Gastrocnemius medialis (tissue), 4 donors: ENCODE measurements around the gene RBM23. TPM values are rescaled to one million over a fixed set of nuclear protein-coding genes. Genes with fewer than 3 reads are reported as not detected.
"Not testable (repeated sequence)": the region's sequence is repeated elsewhere in the genome, so short reads cannot be mapped to it uniquely, and the experiment has no call there.

Experiments used
- ATAC-seq, 2 donors: fragments of 150-250 bp; one replicate each; pipeline ENCODE4 v1.9.1; 2016
- DNase-seq, 2 donors: peaks; one replicate each; pipeline ENCODE4 v3.0.0-alpha.2; 2019
- H3K27ac ChIP-seq, 4 donors: fragments of 200-600 bp; sonication (generic); 1 replicate in 1 of 4; 2 replicates in 3 of 4; pipeline ENCODE4 v1.5.1; 2016 to 2018; ENCODE audit warnings: mild to moderate bottlenecking in 2 of 4, moderate library complexity in 1 of 4
- H3K27me3 ChIP-seq, 3 donors: fragments of 200-600 bp; sonication (generic) in 2 of 3; 1 replicate in 1 of 3; 2 replicates in 2 of 3; pipeline versions ENCODE4 v1.5.1 to v1.6.0; 2016 to 2019; ENCODE audit warnings: mild to moderate bottlenecking in 1 of 3, moderate library complexity in 1 of 3
- H3K36me3 ChIP-seq, 2 donors: fragments of 200-600 bp; sonication (generic) in 1 of 2; one replicate each; pipeline ENCODE4 v1.5.1; 2017 to 2018
- H3K4me1 ChIP-seq, 2 donors: fragments of 200-600 bp; sonication (generic) in 1 of 2; one replicate each; pipeline ENCODE4 v1.5.1; 2016 to 2017; ENCODE audit warnings: mild to moderate bottlenecking in 2 of 2
- H3K4me3 ChIP-seq, 4 donors: fragments of 200-600 bp; sonication (generic) in 3 of 4; 1 replicate in 1 of 4; 2 replicates in 3 of 4; pipeline ENCODE4 v1.5.1; 2016 to 2019; ENCODE audit warnings: mild to moderate bottlenecking in 2 of 4
- H3K9me3 ChIP-seq, 3 donors: fragments of 200-600 bp; sonication (generic) in 2 of 3; 1 replicate in 1 of 3; 2 replicates in 2 of 3; pipeline ENCODE4 v1.5.1; 2016 to 2019
- POLR2A ChIP-seq, 2 donors: fragments of 450-650 bp; IDR thresholded peaks; one replicate each; pipeline ENCODE4 v1.6.1; 2017; ENCODE audit warnings: antibody characterized with exemption in 2 of 2, mild to moderate bottlenecking in 2 of 2, moderate library complexity in 2 of 2
- in situ Hi-C, 4 donors: fragments of 200-750 bp; cut with MboI; loops; one replicate each; pipeline versions ENCODE4 v1.15.0 to v1.8.0; 2017; ENCODE audit warnings: low sequenced_read_pairs in 4 of 4
- intact Hi-C: fragments of 100-400 bp; cut with DNase I; formaldehyde crosslinking; loops from one replicate; pipeline ENCODE4 v1.15.1; 2023; ENCODE audit warnings: low total_unique reads
- total RNA-seq, 4 donors: library from RNA; depleted of rRNA; stranded (reverse); fragments of >200 nt; gene quantifications; one replicate each; pipeline versions ENCODE4 v1.1.0 to v1.2.3, GENCODE V29; 2016
- TF ChIP-seq, protein P1 (sequence below), 5 experiments: fragments of 450-650 bp in 3 of 5; fragments of 200-600 bp in 2 of 5; sonication (generic) in 2 of 5; IDR thresholded peaks in 4 of 5; conservative IDR thresholded peaks in 1 of 5; 1 replicate in 4 of 5; 2 replicates in 1 of 5; pipeline ENCODE4 v1.5.1; 2016 to 2019; ENCODE audit warnings: antibody characterized with exemption in 5 of 5, mild to moderate bottlenecking in 3 of 5, moderate library complexity in 3 of 5

Gene RBM23
- total RNA-seq, 4 donors from 2014 or later: 37.7 to 83.3 (median 62.1) TPM

DNA sequence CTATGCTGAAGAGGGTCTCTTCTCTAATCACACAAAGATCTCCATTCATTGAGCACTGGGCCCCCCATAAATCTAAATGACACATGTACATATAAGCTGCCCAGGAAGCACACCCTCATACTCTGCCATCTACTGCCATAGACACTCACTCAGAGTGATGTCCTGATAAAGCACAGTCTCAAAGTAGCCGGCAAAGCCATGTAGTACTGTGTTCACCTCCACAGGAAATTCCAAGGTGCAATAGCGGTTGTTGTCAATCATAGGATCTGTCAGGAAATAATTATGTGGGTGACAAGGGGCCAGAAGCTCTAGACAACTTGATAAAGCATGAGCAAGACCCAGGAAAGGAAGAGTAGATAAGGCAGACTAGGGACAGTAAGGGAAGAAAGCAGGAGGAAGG lies 3.3 kb upstream of the RBM23 start:
- peaks cover 3 to 66% of the 10 kb centered on the region in 2 donors for H3K36me3 ChIP-seq

DNA sequence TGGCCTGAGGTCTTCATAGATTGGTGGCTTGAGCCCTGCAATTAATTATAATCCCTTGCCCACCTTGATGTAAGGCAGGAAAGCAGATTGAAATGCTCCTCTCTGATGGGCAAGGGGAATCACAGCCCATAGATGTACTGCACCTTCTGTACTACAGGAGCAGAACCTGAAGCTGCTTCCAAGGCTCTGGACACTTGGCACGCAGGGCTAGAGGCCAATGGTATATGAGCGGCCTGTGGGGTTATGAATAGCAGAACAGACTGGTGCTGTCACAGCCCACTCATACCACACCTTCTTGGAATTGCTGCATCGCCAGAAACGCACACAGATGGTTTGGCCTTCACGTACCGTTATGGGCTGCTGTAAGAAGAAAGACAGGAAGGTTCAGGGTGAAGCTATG lies 1.7 kb upstream of the RBM23 start:
- H3K36me3 ChIP-seq: peaks cover 3 to 56% of the 10 kb centered on the region in 2 donors
- peaks cover 6 to 23% of the 10 kb centered on the region in 2 donors for H3K4me1 ChIP-seq
- TF ChIP-seq POLR2A (IDR thresholded peaks at IDR 0.05): no peak
- TF ChIP-seq, protein P1, sequence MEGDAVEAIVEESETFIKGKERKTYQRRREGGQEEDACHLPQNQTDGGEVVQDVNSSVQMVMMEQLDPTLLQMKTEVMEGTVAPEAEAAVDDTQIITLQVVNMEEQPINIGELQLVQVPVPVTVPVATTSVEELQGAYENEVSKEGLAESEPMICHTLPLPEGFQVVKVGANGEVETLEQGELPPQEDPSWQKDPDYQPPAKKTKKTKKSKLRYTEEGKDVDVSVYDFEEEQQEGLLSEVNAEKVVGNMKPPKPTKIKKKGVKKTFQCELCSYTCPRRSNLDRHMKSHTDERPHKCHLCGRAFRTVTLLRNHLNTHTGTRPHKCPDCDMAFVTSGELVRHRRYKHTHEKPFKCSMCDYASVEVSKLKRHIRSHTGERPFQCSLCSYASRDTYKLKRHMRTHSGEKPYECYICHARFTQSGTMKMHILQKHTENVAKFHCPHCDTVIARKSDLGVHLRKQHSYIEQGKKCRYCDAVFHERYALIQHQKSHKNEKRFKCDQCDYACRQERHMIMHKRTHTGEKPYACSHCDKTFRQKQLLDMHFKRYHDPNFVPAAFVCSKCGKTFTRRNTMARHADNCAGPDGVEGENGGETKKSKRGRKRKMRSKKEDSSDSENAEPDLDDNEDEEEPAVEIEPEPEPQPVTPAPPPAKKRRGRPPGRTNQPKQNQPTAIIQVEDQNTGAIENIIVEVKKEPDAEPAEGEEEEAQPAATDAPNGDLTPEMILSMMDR (IDR thresholded peaks at IDR 0.05 in 4 of 5, conservative IDR thresholded peaks at IDR 0.05 in 1 of 5): no peak
- H3K27me3 ChIP-seq: no peaks in the 10 kb centered on the region
- no peak overlapping the region for H3K27ac ChIP-seq
- DNase-seq (no peak), ATAC-seq (no peak)
- in situ Hi-C loops (no loop called here), intact Hi-C loops (loop anchor here (10.0 kb wide), 2 partner anchors 364 to 634 kb away; partner anchors contain the start of genes HOMEZ, THTPA and ZFHX2)
- H3K4me3 ChIP-seq: no peak overlapping the region
- H3K9me3 ChIP-seq: no peaks in the 10 kb centered on the region

More for the DNA sequence above, 3.3 kb upstream of the RBM23 start:
- no peaks in the 10 kb centered on the region for H3K27me3 ChIP-seq
- peaks cover 6 to 10% of the 10 kb centered on the region in 2 donors for H3K4me1 ChIP-seq
- ATAC-seq (no peak), DNase-seq (no peak)
- intact Hi-C loops (loop anchor here (10.0 kb wide), 2 partner anchors 363 to 633 kb away; partner anchors contain the start of genes HOMEZ, THTPA and ZFHX2), in situ Hi-C loops (no loop called here)
- no peak for TF ChIP-seq POLR2A (IDR thresholded peaks at IDR 0.05)
- TF ChIP-seq, protein P1 (IDR thresholded peaks at IDR 0.05 in 4 of 5, conservative IDR thresholded peaks at IDR 0.05 in 1 of 5): no peak
- no peak overlapping the region for H3K27ac ChIP-seq
- no peak overlapping the region for H3K4me3 ChIP-seq
- no peaks in the 10 kb centered on the region for H3K9me3 ChIP-seq

DNA sequence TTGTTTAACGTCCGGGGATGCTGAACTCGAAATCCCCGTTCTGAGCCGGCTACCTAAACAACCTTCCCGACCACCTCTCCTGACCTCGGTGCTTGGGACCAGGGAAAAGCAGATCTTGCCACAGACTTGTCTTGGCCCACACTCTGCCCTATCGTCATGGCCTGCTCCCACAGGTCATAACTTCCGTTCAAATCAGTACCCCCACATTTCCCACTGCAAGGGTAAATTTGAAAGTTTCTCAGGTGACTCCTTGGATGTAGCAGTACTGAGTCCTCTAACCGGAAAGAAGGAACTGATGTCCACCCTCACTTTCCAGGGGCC lies 612 bp upstream of the RBM23 start:
- Histone ChIP-seq H3K27me3 (no peaks in the 10 kb centered on the region), H3K36me3 (peaks cover under 1 to 45% of the 10 kb centered on the region in 2 donors), H3K4me1 (peaks cover 6 to 26% of the 10 kb centered on the region in 2 donors), H3K4me3 (peak overlapping the region; percentile 36 to 99 (median 72)), H3K9me3 (no peaks in the 10 kb centered on the region), H3K27ac (peak overlapping the region; percentile 83 to 99 (median 98))
- DNase-seq (no peak), ATAC-seq (no peak)
- in situ Hi-C loops (no loop called here), intact Hi-C loops (loop anchor here (1.0 to 5.0 kb wide), 4 partner anchors 10 to 322 kb away; partner anchors contain the start of genes ABHD4, LRP10, MMP14 and PRMT5)
- TF ChIP-seq POLR2A (IDR thresholded peaks at IDR 0.05): no peak
- TF ChIP-seq, protein P1 (IDR thresholded peaks at IDR 0.05 in 4 of 5, conservative IDR thresholded peaks at IDR 0.05 in 1 of 5): no peak

DNA sequence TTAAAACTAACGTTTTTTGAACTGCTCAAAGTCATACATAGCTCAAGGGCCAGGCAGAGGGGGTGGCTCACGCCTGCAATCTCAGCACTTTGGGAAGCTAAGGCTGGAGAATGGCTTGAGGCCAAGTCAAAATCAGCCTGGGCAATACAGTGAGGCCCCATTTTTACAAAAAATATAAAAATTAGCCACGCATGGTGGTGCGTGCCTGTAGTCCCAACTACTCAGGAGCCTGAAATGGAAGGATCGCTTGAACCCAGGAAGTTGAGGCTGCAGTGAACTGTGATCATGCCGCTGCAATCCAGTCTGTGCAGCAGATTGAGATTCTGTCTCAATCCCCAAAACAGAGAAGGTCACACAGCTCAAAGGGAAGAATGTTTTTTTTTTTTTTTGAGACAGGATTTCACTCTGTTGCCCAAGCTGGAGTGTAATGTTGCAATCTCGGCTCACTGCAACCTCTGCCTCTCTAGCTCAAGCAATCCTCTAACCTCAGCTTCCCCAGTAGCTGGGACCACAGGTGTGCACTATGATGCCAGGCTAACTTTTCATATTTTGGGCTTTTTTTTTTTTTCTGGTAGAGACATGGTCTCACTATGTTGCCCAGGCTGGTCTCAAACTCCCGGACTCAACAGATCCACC lies 2.9 kb downstream of the RBM23 start:
- no peaks in the 10 kb centered on the region for H3K27me3 ChIP-seq
- H3K4me3 ChIP-seq: no peak overlapping the region
- no peak for ATAC-seq
- in situ Hi-C loops: no loop called here
- no peak for TF ChIP-seq POLR2A (IDR thresholded peaks at IDR 0.05)
- TF ChIP-seq, protein P1 (IDR thresholded peaks at IDR 0.05 in 4 of 5, conservative IDR thresholded peaks at IDR 0.05 in 1 of 5): no peak
- intact Hi-C loops: loop anchor here (5.0 kb wide), 3 partner anchors 44 to 319 kb away; partner anchors contain the start of genes ABHD4, LRP10 and MMP14
- H3K9me3 ChIP-seq: no peaks in the 10 kb centered on the region
- DNase-seq: peak; percentile 9 to 47
- peaks cover 6 to 40% of the 10 kb centered on the region in 2 donors for H3K4me1 ChIP-seq
- peaks cover 0 to 14% of the 10 kb centered on the region in 2 donors for H3K36me3 ChIP-seq
- H3K27ac ChIP-seq: peak overlapping the region in 3 of 4 donors; percentile 44 to 99 (median 95)

DNA sequence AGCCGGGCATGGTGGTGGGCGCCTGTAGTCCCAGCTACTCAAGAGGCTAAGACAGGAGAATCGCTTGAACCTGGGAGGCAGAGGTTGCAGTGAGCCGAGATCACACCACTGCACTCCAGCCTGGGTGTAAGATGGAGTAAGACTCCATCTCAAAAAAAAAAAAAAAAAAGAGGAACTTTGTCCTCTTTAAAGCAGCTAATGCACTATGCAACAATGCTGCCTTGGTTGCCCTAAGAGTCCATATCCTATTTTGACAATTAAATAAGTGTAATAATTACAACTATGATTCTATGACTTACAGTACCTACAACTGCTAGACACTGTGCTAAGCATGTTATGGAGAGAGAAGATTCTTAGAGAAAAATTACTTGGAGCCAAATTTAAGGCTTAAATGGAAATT lies 4.1 kb downstream of the RBM23 start:
- DNase-seq, H3K4me3 ChIP-seq, ATAC-seq, H3K27ac ChIP-seq, H3K27me3 ChIP-seq, H3K9me3 ChIP-seq, H3K36me3 ChIP-seq, in situ Hi-C loops: not testable (repeated sequence)
- intact Hi-C loops: loop anchor here (5.0 kb wide), 3 partner anchors 43 to 318 kb away; partner anchors contain the start of genes ABHD4, LRP10 and MMP14
- H3K4me1 ChIP-seq: peaks cover 6 to 40% of the 10 kb centered on the region in 2 donors
